ENCODE data around the gene ASH1L.
"Not testable (repeated sequence)": the region's sequence is repeated elsewhere in the genome, so short reads cannot be mapped to it uniquely, and the experiment has no call there.

The ASH1L gene

GRCh38 chr1:155424091-155424490 lies 138.5 kb downstream of the ASH1L start:
- H3K27ac ChIP-seq = no peak overlapping the region
- no peak for DNase-seq
- H3K4me3 ChIP-seq = no peak overlapping the region
- peaks cover 0 to 20% (median under 1%) of the 10 kb centered on the region in 3 donors for H3K36me3 ChIP-seq
- no peaks in the 10 kb centered on the region for H3K4me1 ChIP-seq
- no peak for TF ChIP-seq CTCF (IDR thresholded peaks at IDR 0.05)
- no peaks in the 10 kb centered on the region for H3K9me3 ChIP-seq
- no peaks in the 10 kb centered on the region for H3K27me3 ChIP-seq
- intact Hi-C loops (cut with DNase I; ENCODE audit: low total_unique reads) = no loop called here

- Histone ChIP-seq H3K27ac (no peak overlapping the region), H3K4me3 (no peak overlapping the region), H3K9me3 (no peaks in the 10 kb centered on the region), H3K4me1 (peaks cover 0 to 9% (median 0%) of the 10 kb centered on the region in 4 donors), H3K27me3 (no peaks in the 10 kb centered on the region), H3K36me3 (peaks cover 0 to 19% (median 0%) of the 10 kb centered on the region in 3 donors)
- intact Hi-C loops (cut with DNase I; ENCODE audit: low total_unique reads) = no loop called here
- DNase-seq = no peak
- TF ChIP-seq CTCF (IDR thresholded peaks at IDR 0.05) = no peak
Observed at GRCh38 chr1:155420788-155421187, 141.8 kb downstream of the ASH1L start.

- not testable (repeated sequence) for H3K27me3 ChIP-seq
Observed at GRCh38 chr1:155411840-155412239, 150.8 kb downstream of the ASH1L start.

GRCh38 chr1:155410931-155411330 lies 151.7 kb downstream of the ASH1L start:
- peaks cover 25 to 47% (median 30%) of the 10 kb centered on the region in 3 donors for H3K36me3 ChIP-seq
- no peak overlapping the region for H3K27ac ChIP-seq
- no peaks in the 10 kb centered on the region for H3K27me3 ChIP-seq
- no peak for DNase-seq
- no peak for TF ChIP-seq CTCF (IDR thresholded peaks at IDR 0.05)
- intact Hi-C loops (cut with DNase I; ENCODE audit: low total_unique reads) = no loop called here
- H3K9me3 ChIP-seq = no peaks in the 10 kb centered on the region
- no peaks in the 10 kb centered on the region for H3K4me1 ChIP-seq
- no peak overlapping the region for H3K4me3 ChIP-seq

More at GRCh38 chr1:155411840-155412239, 150.8 kb downstream of the ASH1L start:
- H3K36me3 ChIP-seq = peaks cover 25 to 47% (median 30%) of the 10 kb centered on the region in 3 donors
- H3K9me3 ChIP-seq; H3K4me1 ChIP-seq; intact Hi-C loops (cut with DNase I; ENCODE audit: low total_unique reads); H3K4me3 ChIP-seq; H3K27ac ChIP-seq; DNase-seq: not testable (repeated sequence)

GRCh38 chr1:155396874-155397476 lies 165.6 kb downstream of the ASH1L start:
- no peak for DNase-seq
- Histone ChIP-seq H3K9me3 (no peaks in the 10 kb centered on the region), H3K4me1 (peaks cover 0 to 7% (median 0%) of the 10 kb centered on the region in 4 donors), H3K27ac (no peak overlapping the region), H3K27me3 (no peaks in the 10 kb centered on the region), H3K36me3 (peaks cover 27 to 32% (median 31%) of the 10 kb centered on the region in 3 donors), H3K4me3 (no peak overlapping the region)
- TF ChIP-seq CTCF (IDR thresholded peaks at IDR 0.05) = no peak
- intact Hi-C loops (cut with DNase I; ENCODE audit: low total_unique reads) = no loop called here

GRCh38 chr1:155392898-155393411 lies 169.6 kb downstream of the ASH1L start:
- Histone ChIP-seq H3K4me3 (no peak overlapping the region), H3K36me3 (peaks cover 38 to 55% (median 50%) of the 10 kb centered on the region in 3 donors), H3K9me3 (no peaks in the 10 kb centered on the region), H3K4me1 (no peaks in the 10 kb centered on the region), H3K27ac (no peak overlapping the region), H3K27me3 (no peaks in the 10 kb centered on the region)
- intact Hi-C loops (cut with DNase I; ENCODE audit: low total_unique reads) = no loop called here
- DNase-seq = no peak
- TF ChIP-seq CTCF (IDR thresholded peaks at IDR 0.05) = no peak

Measured in tibial artery (tissue), 4 donors.